Left ventricle myocardium inferior (tissue), 1 donor: Measurements from ENCODE around the gene NPPB. TPM values are rescaled to one million over a fixed set of nuclear protein-coding genes. Genes with fewer than 3 reads are reported as not detected.

Experiments used
- DNase-seq: peaks from one replicate; pipeline ENCODE4 v3.0.0-alpha.2; 2020
- H3K27ac ChIP-seq: fragments of 200-600 bp; replicated peaks from 2 replicates; pipeline ENCODE4 v1.8.0; 2021
- H3K27me3 ChIP-seq: fragments of 200-600 bp; 2 replicates; pipeline ENCODE4 v1.8.0; 2021; ENCODE audit warnings: low read depth
- H3K36me3 ChIP-seq: fragments of 200-600 bp; 2 replicates; pipeline ENCODE4 v1.8.0; 2021
- H3K4me1 ChIP-seq: fragments of 200-600 bp; 2 replicates; pipeline ENCODE4 v1.8.0; 2021
- H3K4me3 ChIP-seq: fragments of 200-600 bp; 2 replicates; pipeline ENCODE4 v1.8.0; 2021; ENCODE audit warnings: mild to moderate bottlenecking, moderate library complexity
- H3K9me3 ChIP-seq: fragments of 200-600 bp; replicated peaks from 2 replicates; pipeline ENCODE4 v1.8.0; 2021
- CTCF ChIP-seq: fragments of 200-600 bp; IDR thresholded peaks from 2 replicates; pipeline ENCODE4 v1.8.0; 2021; ENCODE audit warnings: antibody characterized with exemption, mild to moderate bottlenecking, borderline replicate concordance
- intact Hi-C: fragments of 100-400 bp; cut with micrococcal nuclease; formaldehyde crosslinking; loops from one replicate; pipeline ENCODE4 v1.11.0; 2022
- total RNA-seq: library from RNA; stranded (reverse); fragmentation: NEBNext Ultra II Directional; extraction: Animal tissue kit (Norgen Biotek cat#: 25700); gene quantifications from one replicate; pipeline ENCODE4 v1.2.1, GENCODE V29; 2021
- donor health status: DM: no; HTN: yes; CAD: no; lungs with severe emphysema.

Gene NPPB
- total RNA-seq, 1 donor from 2014 or later, result 119 TPM

DNA sequence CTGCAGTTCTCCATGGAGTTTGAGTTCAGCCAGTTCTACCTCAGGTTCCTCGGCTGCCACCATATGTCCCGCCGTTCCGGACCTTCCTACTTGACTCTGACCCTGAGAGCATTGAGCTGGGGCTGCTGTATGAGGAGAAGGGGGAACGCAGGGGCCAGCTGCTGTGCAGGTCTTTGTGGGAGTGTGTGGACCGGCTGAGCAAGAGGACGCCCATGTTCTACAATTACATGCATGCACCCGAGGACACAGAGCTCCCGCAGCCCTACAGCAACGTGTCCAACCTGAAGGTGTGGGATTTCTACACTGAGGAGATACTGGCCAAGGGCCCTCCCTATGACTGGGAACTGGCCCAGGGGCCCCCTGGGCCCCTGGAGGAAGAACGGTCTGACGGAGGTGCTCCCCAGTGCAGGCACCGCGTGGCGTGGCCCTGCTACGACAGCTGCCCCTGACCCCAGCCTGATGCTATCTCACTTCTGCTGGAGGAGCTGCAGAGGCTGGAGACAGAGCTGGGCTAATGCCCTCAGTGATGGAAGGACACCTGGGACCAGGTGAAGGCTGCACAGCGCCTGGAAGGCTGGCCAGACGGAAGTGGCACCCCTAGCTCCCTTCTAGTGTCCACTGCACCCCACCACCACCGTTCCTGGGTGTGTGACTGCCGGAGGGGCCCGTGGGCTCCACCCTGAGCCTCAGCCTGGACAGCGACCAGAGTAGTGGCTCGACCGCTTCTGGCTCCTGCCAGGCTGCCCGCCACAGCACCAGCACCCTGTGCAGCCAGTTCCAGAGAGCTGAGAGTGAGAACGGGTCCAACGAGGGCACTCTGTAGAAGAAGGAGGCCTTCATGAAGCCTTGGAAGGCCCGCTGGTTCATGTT is 20.8 kb upstream of the NPPB start:
- Histone ChIP-seq H3K9me3 (no peaks in the 10 kb centered on the region), H3K27me3 (no peaks in the 10 kb centered on the region), H3K36me3 (no peaks in the 10 kb centered on the region), H3K27ac (peak overlapping the region; percentile 91), H3K4me3 (no peak overlapping the region), H3K4me1 (peaks cover 73% of the 10 kb centered on the region)
- intact Hi-C loops, result no loop called here
- no peak for DNase-seq
- TF ChIP-seq CTCF, result no peak

DNA sequence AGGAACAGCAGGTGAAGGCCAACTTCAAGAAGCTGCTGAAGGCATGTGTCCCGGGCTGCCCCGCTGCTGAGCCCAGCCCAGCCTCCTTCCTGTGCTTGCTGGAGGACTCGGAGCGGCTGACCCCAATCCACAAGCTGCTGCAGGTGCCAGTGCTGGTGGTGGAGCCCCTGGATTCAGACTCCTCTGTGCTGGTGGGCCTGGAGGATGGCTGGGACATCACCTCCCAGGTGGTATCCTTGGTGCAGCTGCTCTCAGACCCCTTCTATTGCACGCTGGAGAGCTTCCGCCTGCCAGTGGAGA is 20.1 kb upstream of the NPPB start:
- DNase-seq, result no peak
- TF ChIP-seq CTCF, result no peak
- Histone ChIP-seq H3K9me3 (no peaks in the 10 kb centered on the region), H3K4me3 (no peak overlapping the region), H3K36me3 (no peaks in the 10 kb centered on the region), H3K27me3 (no peaks in the 10 kb centered on the region), H3K4me1 (peaks cover 78% of the 10 kb centered on the region), H3K27ac (no peak overlapping the region)
- intact Hi-C loops, result no loop called here

GRCh38 chr1:11878081-11878890 is 19.5 kb upstream of the NPPB start:
- DNase-seq, result no peak
- no peak for TF ChIP-seq CTCF
- peaks cover 78% of the 10 kb centered on the region for H3K4me1 ChIP-seq
- intact Hi-C loops, result no loop called here
- H3K27ac ChIP-seq, result no peak overlapping the region
- no peaks in the 10 kb centered on the region for H3K9me3 ChIP-seq
- H3K4me3 ChIP-seq, result no peak overlapping the region
- H3K27me3 ChIP-seq, result no peaks in the 10 kb centered on the region
- no peaks in the 10 kb centered on the region for H3K36me3 ChIP-seq

DNA sequence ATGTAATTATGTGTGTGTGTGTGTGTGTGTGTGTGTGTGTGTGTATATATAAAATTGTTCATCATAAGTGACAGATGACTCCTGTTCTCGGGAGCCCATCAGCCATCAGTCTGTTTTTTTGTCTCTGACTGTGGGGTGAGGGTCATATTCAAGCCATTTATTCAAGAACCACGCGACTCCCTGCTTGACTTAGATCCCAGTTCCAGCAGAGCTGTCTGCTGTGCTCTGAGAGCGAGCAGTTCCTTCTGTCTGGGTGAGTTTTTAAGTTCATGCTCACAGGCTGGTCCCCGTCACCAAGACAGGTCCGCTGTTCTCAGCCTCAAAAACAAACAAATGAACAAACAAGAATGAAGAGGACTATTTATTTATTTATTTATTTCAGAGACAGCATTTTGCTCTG is 18.3 kb upstream of the NPPB start:
- Histone ChIP-seq H3K27ac (no peak overlapping the region), H3K27me3 (no peaks in the 10 kb centered on the region), H3K9me3 (no peaks in the 10 kb centered on the region), H3K4me3 (no peak overlapping the region), H3K36me3 (no peaks in the 10 kb centered on the region), H3K4me1 (peaks cover 73% of the 10 kb centered on the region)
- DNase-seq, result no peak
- intact Hi-C loops, result no loop called here
- TF ChIP-seq CTCF, result no peak

GRCh38 chr1:11875094-11875493 is 16.3 kb upstream of the NPPB start:
- peaks cover 53% of the 10 kb centered on the region for H3K4me1 ChIP-seq

More at GRCh38 chr1:11875094-11875493, 16.3 kb upstream of the NPPB start:
- TF ChIP-seq CTCF, result no peak
- intact Hi-C loops, result no loop called here
- no peak overlapping the region for H3K4me3 ChIP-seq
- H3K36me3 ChIP-seq, result no peaks in the 10 kb centered on the region
- no peaks in the 10 kb centered on the region for H3K9me3 ChIP-seq
- peak overlapping the region; percentile 91 for H3K27ac ChIP-seq
- DNase-seq, result no peak
- H3K27me3 ChIP-seq, result no peaks in the 10 kb centered on the region
